H1 (cell line): ENCODE results near the gene SSC5D. TPM values are rescaled to one million over a fixed set of nuclear protein-coding genes. Genes with fewer than 3 reads are reported as not detected.

Experiments used
- BRCA1 ChIP-seq: IDR thresholded peaks from 2 replicates; pipeline ENCODE4 v1.6.1; 2012; ENCODE audit warnings: low read depth, low read length, improper control_type of control experiment
- PHF8 ChIP-seq: fragments of 200-600 bp; sonication (generic); conservative IDR thresholded peaks from 2 replicates; pipeline ENCODE4 v1.7.1; 2012; ENCODE audit warnings: low read depth, mild to moderate bottlenecking, inconsistent platforms, low read length, moderate library complexity
- RFX5 ChIP-seq: IDR thresholded peaks from 2 replicates; pipeline ENCODE4 v1.6.1; 2011; ENCODE audit warnings: low read depth, low read length, improper control_type of control experiment, borderline replicate concordance
- SP1 ChIP-seq: IDR thresholded peaks from 2 replicates; pipeline ENCODE4 v1.6.1; 2011; ENCODE audit warnings: low read depth, low read length
- polyA plus RNA-seq, 7 experiments: library from polyadenylated mRNA; depleted of rRNA in 3 of 7; stranded (reverse) in 5 of 7; unstranded in 2 of 7; fragments of >200 nt in 5 of 7; fragments of 200-250 nt in 2 of 7; gene quantifications; 1 replicate in 5 of 7; 2 replicates in 1 of 7; 4 replicates in 1 of 7; pipeline versions ENCODE4 v1.2.1 to v1.2.3, GENCODE V29; 2011 to 2013; ENCODE audit warnings: missing spikeins in 2 of 7, mixed read lengths in 2 of 7
- total RNA-seq: library from RNA; stranded (reverse); fragmentation: NEBNext Ultra II Directional; extraction: Animal tissue kit (Norgen Biotek cat#: 25700); gene quantifications from 2 replicates; pipeline ENCODE4 v1.2.1, GENCODE V29; 2021
- TF ChIP-seq, protein P1 (sequence below): IDR thresholded peaks from 2 replicates; pipeline ENCODE4 v1.6.1; 2012; ENCODE audit warnings: low read length, inconsistent platforms

Gene SSC5D
- total and polyA plus RNA-seq, 2 of the 8 experiments (the other 6 are each of a cell fraction or from before 2014, with no cell fraction given), result 0.39 to 1.7 TPM

DNA sequence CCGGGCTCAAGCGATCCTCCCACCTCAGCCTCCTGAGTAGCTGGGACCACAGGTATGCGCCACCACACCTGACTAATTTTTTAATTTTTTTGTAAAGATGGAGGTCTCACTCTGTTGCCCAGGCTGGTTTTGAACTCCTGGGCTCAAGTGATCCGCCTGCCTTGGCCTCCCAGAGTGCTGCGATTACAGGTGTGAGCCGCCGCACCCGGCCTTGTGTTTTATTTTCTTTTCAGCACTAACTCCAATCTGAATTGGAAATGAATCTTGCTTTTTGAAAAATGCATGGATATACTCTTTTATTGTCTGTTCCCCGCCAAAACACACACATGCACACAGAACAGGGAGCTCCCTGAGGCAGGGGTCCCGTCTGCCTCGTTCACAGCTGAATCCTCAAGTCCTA lies 25.5 kb upstream of the SSC5D start (continued):
- TF ChIP-seq, protein P1, sequence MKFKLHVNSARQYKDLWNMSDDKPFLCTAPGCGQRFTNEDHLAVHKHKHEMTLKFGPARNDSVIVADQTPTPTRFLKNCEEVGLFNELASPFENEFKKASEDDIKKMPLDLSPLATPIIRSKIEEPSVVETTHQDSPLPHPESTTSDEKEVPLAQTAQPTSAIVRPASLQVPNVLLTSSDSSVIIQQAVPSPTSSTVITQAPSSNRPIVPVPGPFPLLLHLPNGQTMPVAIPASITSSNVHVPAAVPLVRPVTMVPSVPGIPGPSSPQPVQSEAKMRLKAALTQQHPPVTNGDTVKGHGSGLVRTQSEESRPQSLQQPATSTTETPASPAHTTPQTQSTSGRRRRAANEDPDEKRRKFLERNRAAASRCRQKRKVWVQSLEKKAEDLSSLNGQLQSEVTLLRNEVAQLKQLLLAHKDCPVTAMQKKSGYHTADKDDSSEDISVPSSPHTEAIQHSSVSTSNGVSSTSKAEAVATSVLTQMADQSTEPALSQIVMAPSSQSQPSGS, result no peak
- no peak for TF ChIP-seq BRCA1
- TF ChIP-seq PHF8, result no peak
- TF ChIP-seq SP1, result no peak
- no peak for TF ChIP-seq RFX5
- TF ChIP-seq, all 59 proteins: peak for 0
